ENCODE results near the gene KLHL6.
"Not testable (repeated sequence)": the region's sequence is repeated elsewhere in the genome, so short reads cannot be mapped to it uniquely, and the experiment has no call there.

Gene KLHL6

DNA sequence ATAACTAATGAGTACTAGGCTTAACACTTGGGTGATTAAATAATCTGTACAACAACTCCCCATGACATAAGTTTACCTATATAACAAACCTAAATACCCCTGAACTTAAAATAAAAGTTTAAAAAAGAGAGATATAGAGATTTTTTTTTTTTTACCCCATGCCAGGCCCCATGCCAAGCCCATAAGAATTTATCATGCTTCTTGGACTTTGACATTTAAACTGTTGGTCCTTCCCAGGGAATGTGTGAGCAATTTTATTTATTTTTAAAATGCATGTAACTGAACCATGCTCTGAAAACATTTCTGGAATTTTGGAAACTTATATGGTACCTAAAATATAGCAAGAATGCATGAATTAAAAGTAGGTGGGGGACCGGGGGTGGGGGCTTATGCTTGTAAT is 26.3 kb downstream of the KLHL6 start:
- no peak for DNase-seq

DNA sequence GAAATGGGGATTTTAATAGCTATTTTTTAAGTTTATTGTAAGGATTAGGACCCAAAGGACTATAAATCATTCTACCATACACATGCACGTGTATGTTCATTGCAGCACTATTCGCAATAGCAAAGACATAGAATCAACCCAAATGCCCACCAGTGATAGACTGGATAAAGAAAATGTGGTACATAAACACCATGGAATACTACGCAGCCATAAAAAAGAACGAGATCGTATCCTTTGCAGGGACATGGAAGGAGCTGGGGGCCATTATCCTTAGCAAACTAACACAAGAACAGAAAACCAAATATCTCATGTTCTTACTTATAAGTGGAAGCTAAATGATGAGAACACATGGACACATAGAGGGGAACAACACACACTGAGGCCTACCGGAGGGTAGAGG is 26.7 kb downstream of the KLHL6 start:
- DNase-seq, result not testable (repeated sequence)

DNA sequence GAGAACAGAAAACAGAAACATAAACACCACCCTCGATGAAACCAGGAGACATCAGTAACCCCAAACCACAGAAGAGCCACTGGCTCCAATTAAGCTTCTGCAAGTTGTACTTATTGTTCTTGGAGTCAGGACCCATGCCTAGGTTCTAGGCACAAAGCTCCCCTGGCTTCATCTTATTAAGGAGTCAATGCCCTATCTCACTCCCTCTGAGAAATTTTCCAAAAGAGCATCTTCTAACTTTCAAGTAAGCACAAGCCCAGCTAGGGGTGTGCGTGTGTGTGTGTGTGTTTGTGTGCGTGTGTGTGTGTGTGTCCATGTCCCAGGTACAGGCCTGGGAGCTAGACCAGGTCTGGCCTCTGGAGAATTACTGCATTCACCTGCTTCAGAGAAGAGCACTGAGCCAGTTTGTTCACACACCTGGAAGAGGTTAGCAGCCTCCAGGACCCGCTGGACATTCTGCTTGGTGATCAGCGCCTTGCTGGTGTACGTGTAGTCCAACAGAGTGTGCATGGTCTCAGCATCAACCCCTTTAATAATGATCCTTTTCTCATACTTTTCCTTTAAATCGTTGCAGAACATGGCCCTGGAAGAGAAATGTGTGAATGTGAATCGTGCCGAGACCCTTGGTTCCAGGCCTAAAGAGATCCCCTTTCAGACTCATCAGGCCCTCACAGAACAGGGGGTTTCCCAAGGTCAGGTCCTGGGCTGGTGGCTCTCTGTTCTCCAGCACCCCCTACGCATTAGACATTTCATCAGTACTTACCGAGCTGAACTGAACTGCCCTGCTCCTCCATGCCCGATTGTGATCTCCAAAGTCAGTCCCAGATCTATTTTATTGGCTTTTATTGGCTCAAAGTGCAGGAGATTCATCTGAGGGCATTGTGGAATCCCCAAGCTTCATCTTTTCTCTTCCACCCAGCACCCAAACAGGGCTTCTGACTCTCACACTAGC is 27.8 kb downstream of the KLHL6 start:
- no peak for DNase-seq

DNA sequence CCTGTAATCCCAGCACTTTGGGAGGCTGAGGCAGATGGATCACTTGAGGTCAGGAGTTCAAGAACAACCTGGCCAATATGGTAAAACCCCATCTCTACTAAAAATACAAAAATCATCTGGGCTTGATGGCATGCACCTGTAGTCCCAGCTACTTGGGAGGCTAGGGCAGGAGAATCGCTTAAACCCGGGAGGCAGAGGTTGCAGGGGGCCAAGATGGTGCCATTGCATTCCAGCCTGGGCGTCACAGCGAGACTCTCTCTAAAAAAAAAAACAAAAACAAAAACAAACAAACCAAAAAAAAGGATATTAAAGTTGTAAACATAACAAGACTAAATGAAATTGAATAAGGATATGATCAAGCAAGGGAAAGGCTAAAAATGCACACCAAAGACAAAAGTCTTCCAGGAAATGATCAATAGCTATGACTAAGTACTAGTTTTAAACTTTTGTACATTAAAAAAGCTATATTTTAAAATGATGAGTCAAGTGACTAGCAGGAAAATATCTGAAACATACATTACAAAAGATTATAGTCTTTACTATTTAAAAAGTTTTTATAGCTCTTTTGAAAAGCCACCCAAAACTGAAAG is 28.6 kb downstream of the KLHL6 start:
- no peak for DNase-seq

DNA sequence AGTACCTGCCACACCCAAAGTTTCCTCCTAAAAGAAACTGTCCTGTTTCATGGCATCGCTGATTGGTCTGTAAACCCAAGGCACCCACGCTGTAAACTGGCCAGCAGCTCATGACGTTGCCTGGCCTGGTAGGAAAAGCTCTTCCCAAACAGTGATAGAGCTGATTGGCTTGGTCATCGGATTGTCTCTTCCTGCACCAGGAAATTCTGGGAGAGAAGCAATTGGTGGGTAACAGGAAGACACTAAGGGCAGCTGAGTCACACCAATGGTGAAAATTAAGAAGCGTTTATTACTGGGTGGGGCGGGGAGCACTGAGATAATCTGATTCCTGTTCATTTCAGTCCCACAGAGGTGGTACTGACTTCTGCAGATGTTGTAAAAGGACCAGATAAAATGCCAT is 31.0 kb downstream of the KLHL6 start:
- DNase-seq, result no peak

DNA sequence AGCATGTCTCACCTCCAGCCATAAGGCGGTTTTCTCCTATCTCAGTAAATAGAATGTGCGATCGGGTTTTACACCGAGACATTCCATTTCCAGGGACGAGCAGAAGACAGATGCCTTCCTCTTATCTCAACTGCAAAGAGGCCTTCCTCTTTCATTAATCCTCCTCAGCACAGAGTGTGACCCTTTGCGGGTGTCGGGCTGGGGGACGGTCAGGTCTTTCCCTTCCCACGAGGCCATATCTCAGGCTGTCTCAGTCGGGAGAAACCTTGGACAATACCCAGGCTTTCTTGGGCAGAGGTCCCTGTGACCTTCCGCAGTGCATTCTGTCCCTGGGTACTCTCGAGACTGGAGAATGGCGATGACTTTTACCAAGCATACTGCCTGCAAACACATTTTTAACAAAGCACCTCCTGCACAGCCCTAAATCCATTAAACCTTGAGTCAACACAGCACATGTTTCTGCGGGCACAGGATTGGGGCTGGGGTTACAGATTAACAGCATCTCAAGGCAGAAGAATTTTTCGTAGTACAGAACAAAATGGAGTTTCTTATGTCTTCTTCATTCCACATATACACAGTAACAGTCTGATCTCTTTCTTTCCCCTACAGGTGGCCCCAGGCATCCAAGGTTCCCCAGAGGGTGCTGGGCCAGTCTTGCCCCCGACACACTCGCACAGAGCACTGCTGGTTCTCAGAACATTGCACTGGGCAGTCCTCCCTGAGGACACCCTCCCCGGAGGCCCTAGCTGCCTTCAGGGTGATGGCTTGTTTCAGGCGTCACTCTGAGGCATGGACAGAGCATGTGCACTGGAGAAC is 34.6 kb downstream of the KLHL6 start:
- not testable (repeated sequence) for DNase-seq

DNA sequence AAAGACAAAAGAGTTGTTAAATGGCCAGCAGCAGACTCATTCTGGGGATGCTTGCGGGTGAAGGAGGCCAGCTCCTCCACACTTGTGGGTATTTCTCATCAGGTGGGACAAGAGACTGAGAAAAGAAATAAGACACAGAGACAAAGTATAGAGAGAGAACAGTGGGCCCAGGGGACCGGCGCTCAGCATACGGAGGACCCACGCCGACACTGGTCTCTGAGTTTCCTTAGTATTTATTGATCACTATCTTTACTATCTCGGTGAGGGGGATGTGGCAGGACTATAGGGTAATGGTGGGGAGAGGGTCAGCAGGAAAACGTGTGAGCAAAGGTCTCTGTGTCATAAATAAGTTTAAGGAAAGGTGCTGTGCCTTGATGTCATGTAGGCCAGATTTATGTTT is 35.2 kb downstream of the KLHL6 start:
- DNase-seq, result not testable (repeated sequence)

DNA sequence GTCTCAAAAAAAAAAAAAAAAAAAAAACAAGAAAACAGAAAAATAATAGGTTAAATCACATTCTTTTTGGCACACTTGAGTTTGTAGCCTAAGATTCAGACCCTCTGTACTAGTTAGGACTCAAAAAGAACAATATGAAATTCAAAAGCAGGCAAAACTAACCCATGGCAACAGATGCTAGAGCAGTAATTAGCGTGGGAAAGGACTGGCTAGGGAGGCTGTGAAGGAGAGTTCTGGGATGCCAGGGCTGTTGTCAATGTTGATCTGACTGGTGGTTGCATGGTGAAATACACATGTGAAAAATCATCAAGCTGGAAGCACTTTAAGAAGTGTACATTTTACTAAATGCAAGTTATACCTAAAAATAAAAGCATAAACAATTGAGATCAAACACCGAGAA is 35.6 kb downstream of the KLHL6 start:
- no peak for DNase-seq

DNA sequence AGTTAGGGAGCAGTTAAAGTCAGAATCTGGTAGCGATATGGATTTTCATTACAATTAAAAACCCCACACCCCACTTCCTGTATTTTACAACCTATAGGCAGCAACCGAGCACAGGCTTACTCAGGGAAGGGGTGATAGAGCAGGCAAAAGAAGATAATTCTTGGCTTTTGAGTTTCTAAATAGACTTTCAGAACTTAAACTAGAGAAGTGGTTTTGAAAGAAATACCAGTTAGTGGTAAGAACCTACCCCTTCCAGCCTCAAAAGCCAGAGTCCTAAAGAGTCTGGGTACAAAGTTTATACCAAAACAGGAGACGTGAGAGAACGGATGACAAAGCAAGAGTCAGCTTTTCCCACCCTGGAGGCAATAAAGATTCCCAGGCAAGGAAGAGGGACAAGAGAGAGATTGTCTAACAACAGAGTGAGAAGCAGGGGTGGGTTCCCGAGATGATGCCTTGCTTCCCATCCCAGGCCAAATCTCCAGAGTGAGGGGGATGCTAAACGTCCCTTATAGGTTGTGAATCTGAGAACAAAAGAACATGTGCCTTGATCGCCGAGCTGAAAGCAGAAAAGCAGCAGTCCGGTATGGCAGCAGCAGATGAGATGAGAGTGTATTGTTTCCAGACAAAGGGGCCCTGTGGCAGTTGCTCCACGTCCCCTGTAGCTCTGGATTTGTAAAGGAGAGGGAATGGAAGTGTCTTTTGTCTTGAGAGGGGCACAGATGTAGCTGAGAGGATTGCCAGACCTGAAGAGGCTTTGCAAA is 36.8 kb downstream of the KLHL6 start:
- DNase-seq, result no peak

DNA sequence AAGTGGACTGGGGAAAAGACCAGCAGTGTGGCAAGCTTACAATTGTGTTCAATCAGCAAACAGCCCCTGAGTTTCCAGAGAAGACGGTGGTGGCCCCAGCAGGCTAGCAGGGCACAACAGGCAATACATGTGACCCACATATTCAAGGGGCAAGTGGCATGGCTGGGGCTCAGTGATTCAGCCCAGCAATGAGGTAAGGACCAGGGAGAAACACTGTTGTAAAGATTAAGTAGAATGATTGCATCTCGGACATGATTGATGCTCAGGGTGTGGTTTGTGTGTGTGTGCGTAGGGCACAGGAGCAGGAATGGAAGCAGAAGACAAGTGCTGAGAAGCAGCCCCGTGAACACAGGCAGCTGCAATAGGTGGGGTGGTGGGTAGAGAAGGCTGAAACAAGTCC is 37.9 kb downstream of the KLHL6 start:
- DNase-seq, result no peak

DNA sequence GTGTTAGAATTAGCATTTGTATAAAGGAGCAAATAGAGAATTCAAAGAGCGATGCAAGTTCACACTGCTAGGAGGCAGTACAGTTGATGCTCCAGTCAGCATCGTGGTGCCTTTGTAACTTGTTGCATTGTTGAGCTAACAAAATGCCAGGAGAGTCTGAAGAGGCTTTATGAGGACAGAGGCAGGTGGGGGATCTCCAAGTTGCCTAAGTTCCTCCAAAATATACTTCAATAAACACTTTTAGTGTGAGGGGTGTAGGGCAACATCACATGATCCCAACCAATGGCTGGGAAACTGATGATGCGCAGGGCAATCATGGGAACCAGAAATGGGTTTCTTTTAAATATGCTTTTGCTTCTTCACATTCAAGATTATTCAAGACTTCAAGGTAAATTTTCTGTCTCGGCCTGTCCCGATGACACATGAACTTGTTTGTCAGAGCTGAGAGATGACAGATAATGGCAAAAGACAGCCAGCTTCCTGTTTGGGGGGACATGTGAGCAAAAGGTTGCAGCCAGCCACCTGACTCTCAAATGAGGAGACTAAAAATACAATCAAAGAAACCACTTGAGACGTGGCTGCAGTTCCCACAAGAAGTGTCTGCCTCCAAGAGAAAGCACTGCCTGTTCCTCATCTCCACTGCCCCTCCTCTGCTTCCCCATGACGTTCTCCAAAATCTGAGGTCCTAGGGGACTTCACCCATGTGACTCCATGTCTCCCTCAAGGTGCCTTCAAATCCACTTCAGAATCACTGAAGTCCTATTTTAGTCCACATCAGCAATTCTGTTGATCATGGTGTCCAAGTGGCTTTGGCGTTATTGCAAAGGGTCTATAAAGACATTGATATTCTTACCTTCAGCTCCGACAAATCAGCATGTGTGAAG is 39.3 kb downstream of the KLHL6 start:
- DNase-seq, result no peak

DNA sequence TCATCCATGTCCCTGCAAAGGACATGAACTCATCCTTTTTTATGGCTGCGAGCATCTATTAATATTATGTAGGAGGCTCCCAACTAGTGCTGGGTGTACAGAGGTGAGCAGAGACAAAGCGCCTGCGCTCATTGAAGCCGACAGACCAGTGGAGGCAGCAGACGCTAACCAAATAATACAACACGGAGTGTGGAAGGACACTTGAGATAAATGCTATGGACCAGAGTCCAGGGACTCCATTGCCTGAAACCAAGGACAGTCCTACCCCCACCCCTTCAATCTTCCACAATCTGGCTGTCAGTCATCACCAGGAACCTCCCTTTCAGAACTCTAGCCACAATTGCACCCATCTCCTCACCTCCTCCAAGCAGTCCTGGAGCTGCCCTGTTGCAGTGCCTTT is 41.5 kb downstream of the KLHL6 start:
- no peak for DNase-seq

DNA sequence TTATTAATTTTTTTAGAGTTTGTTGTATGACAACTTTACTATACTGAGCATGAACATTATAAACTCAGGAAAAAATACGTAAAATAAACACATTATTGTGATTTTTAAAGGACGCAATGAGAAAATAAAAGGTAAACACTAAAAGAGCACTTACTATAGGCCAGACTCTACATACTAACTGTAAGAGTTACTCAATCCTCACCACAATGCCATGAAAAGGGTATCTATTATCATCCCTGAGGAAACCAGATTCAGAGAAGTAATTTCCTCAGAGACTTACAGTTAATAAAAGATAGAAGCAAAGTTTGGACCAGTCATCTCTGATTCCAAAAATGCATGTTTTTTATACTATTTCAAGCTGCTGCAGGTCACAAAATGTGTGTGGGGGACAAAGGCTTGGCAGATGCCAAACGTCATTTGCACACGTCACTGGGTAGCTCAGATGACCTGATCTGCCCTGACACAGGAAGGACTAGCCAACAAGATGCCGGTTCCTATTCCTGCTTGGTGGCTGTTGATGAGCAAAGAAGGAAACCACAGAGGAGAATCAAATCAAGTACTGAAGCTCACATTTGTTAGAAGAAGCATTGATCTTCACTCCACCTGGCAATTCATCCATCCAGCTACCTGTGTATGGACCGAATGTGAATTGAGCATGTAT is 42.3 kb downstream of the KLHL6 start:
- DNase-seq, result no peak

DNA sequence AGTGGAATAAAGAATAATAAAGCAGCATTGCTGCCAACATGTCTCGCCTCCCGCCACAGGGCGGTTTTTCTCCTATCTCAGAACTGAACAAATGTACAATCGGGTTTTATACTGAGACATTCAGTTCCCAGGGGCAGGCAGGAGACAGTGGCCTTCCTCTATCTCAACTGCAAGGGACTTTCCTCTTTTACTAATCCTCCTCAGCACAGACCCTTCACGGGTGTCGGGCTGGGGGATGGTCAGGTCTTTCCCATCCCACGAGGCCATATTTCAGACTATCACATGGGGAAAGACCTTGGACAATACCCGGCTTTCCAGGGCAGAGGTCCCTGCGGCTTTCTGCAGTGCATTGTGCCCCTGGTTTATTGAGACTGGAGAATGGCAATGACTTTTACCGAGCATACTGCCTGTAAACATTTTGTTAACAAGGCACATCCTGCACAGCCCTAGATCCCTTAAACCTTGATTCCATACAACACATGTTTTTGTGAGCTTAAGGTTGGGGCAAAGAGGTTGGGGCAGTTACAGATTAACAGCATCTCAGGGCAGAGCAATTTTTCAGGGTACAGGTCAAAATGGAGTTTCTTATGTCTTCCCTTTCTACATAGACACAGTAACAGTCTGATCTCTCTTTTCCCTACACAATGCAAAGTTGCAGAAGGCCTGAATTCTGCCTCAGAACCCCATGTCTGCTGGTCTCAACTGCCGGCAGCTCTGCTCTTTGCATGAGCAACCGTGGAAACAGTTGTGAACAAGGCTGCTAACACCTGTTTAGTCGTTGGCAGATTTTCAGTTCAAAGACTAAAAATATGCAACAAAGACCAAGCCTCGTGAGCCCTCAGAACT is 44.0 kb downstream of the KLHL6 start:
- not testable (repeated sequence) for DNase-seq

DNA sequence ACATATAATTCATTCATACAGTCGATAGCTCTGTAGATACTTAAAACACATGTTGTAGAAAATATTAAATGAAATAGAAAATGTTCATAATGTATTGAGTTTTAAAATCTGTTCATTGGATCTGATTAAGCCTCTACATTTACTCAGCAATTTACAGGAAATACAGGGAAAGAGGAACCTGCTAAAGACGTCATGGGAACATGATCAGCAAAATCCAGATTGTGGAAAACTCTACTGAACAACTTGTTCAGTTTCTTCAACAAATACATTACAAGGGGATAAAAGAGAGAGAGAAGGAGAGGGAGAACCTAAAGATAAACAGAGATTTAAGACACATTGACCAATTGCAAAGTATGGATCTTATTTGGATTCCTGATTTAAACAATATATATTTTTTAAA is 46.7 kb downstream of the KLHL6 start:
- DNase-seq, result no peak

DNA sequence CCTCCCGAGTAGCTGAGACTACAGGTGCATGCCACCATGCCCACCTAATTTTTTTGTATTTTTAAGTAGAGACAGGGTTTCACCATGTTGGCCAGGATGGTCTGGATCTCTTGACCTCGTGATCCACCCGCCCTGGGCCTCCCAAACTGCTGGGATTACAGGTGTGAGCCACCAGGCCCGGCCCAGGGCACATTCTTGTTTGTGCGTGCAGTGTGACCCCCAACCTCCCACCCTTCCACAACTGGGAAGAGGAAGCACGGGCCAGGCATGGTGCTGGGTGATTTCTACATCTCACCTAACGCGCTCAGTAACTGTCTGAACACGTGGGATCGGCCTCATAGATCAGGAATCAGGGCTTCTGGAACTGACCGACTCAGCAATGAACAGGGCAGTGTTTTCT is 48.0 kb downstream of the KLHL6 start:
- DNase-seq, result no peak

DNA sequence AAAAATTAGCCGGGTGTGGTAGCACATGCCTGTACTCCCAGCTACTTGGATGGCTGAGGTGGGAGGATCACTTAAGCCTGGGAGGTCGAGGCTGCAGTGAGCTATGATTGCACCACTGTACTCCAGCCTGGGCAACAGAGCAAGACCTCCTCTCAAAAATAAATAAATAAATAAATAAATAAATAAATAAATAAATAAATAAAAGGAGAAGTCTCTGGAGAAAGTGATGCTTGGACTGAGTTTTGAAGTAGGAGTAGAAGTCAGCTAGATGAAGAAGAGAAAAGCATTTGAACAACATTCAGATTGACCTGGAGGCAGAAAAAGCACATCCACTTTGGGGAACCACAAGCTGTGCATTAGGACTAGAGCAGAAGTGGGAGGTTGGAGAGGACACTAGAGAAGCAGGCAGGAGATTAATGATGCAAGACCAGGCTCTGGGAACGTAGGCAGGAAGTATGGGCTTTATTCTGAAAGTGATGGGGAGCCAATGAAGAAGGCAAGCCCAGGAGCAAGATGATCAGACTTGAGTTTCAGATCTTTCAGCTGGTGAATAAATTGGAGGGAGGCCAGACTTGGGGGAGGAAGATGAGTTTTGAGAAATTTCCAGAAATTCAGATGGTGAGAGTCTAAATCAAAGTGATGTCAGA is 48.7 kb downstream of the KLHL6 start:
- no peak for DNase-seq

DNA sequence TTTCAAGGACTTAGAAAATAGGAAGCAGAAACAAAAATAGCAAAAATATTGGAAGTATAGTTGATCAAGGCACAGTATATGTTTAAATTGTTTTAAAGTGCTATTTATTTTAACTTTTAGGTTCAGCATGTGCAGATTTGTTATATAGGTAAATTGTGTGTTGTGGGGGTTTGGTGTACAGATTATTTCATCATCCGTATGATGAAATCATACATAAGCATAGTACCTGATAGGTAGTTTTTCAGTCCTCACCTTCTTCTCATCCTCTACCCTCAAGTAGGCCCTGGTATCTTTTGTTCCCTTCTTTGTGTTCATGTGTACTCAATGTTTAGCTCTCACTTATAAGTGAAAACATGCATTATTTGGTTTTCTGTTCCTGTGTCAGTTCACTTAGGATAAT is 50.9 kb downstream of the KLHL6 start:
- no peak for DNase-seq

DNA sequence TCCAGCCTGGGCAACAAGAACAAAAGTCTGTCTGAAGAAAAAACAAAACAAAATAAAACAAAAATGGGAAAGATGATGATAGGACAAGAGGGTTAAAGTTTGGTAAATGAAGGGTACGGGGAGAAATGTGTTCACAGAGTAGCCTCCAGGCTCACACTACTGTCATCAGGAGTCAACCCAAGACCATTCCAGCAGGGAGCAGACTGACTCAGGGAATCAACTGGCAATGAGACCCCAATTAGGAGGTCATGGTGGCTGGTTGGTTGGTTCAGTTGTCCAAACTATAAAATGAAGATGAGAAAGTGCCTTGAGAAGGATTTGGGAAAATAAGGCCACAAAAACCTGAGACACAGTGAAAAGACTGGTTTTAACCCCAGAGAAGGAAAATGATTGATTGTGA is 51.8 kb downstream of the KLHL6 start:
- no peak for DNase-seq

All from right hindlimb (tissue), 1 donor.